Neural progenitor cell (in vitro differentiated cells): ENCODE data around the gene KCTD4. TPM values are rescaled to one million over a fixed set of nuclear protein-coding genes. Genes with fewer than 3 reads are reported as not detected.
A peak's percentile ranks its signal among the peaks of the same experiment; 100 is the strongest.

ENCODE experiments used
- DNase-seq: peaks from one replicate; pipeline ENCODE4 v3.0.0-alpha.2; 2016; ENCODE audit warnings: low spot score
- H2AFZ ChIP-seq: fragments of 200-600 bp; sonication (generic); replicated peaks from 2 replicates; pipeline ENCODE4 v1.6.1; 2016; ENCODE audit warnings: antibody characterized with exemption
- H3F3A ChIP-seq: fragments of 200-600 bp; sonication (generic); 2 replicates; pipeline ENCODE4 v1.6.1; 2016; ENCODE audit warnings: antibody characterized with exemption, low read depth
- H3K27ac ChIP-seq: fragments of 200-600 bp; sonication (generic); 2 replicates; pipeline ENCODE4 v1.5.1; 2016; ENCODE audit warnings: mild to moderate bottlenecking
- H3K27me3 ChIP-seq: fragments of 200-600 bp; sonication (generic); 2 replicates; pipeline ENCODE4 v1.6.1; 2016; ENCODE audit warnings: mild to moderate bottlenecking, moderate library complexity
- H3K36me3 ChIP-seq: fragments of 200-600 bp; sonication (generic); 2 replicates; pipeline ENCODE4 v1.5.1; 2016
- H3K4me1 ChIP-seq: fragments of 200-600 bp; sonication (generic); 2 replicates; pipeline ENCODE4 v1.6.1; 2016; ENCODE audit warnings: mixed run types
- H3K4me2 ChIP-seq: fragments of 200-600 bp; sonication (generic); 2 replicates; pipeline ENCODE4 v1.6.1; 2016
- H3K4me3 ChIP-seq: fragments of 200-600 bp; sonication (generic); 2 replicates; pipeline ENCODE4 v1.5.1; 2016
- H3K79me2 ChIP-seq: fragments of 200-600 bp; sonication (generic); 2 replicates; pipeline ENCODE4 v1.6.1; 2016; ENCODE audit warnings: low read depth
- H3K9ac ChIP-seq: fragments of 200-600 bp; sonication (generic); 2 replicates; pipeline ENCODE4 v1.6.1; 2016
- H3K9me3 ChIP-seq: fragments of 200-600 bp; sonication (generic); 2 replicates; pipeline ENCODE4 v1.5.1; 2016; ENCODE audit warnings: low read depth
- H4K20me1 ChIP-seq: fragments of 200-600 bp; sonication (generic); 2 replicates; pipeline ENCODE4 v1.6.1; 2016; ENCODE audit warnings: low read depth
- H3K27ac Mint-ChIP-seq: 3 replicates; pipeline ENCODE4 v1.8.0; 2021; ENCODE audit warnings: mixed read lengths
- H3K27me3 Mint-ChIP-seq: 2 replicates; pipeline ENCODE4 v1.8.0; 2022; ENCODE audit warnings: low read depth, mild to moderate bottlenecking, inconsistent platforms, moderate library complexity, mixed read lengths; ENCODE audit not compliant: insufficient read depth
- H3K36me3 Mint-ChIP-seq: 3 replicates; pipeline ENCODE4 v1.8.0; 2021; ENCODE audit warnings: mixed read lengths
- H3K4me1 Mint-ChIP-seq: 3 replicates; pipeline ENCODE4 v1.8.0; 2021; ENCODE audit warnings: mixed read lengths
- H3K4me3 Mint-ChIP-seq: 3 replicates; pipeline ENCODE4 v1.8.0; 2021; ENCODE audit warnings: mild to moderate bottlenecking, moderate library complexity, mixed read lengths
- H3K9me3 Mint-ChIP-seq: 3 replicates; pipeline ENCODE4 v1.8.0; 2020; ENCODE audit warnings: mixed read lengths
- CTCF ChIP-seq: fragments of 200-600 bp; sonication (generic); IDR thresholded peaks from 2 replicates; pipeline ENCODE4 v1.5.1; 2017; ENCODE audit warnings: antibody characterized with exemption, mild to moderate bottlenecking
- EZH2 ChIP-seq: fragments of 200-600 bp; sonication (generic); IDR thresholded peaks from 2 replicates; pipeline ENCODE4 v1.6.1; 2017; ENCODE audit warnings: antibody characterized with exemption, mild to moderate bottlenecking, moderate library complexity
- EZH2phosphoT487 ChIP-seq: fragments of 200-600 bp; sonication (generic); IDR thresholded peaks from 2 replicates; pipeline ENCODE4 v1.6.1; 2017; ENCODE audit warnings: antibody characterized with exemption
- total RNA-seq: library from RNA; depleted of rRNA; stranded (reverse); fragments of >200 nt; gene quantifications from 2 replicates; pipeline ENCODE4 v1.2.3, GENCODE V29; 2015; ENCODE audit warnings: low replicate concordance

Gene KCTD4
- total RNA-seq, 1 donor from 2014 or later: not detected

GRCh38 chr13:45180303-45180702 lies 20.5 kb downstream of the KCTD4 start:
- no peak overlapping the region for H3K4me3 ChIP-seq
- H4K20me1 ChIP-seq: no peaks in the 10 kb centered on the region
- Mint-ChIP-seq H3K27ac (no peak overlapping the region), H3K36me3 (peaks cover 6% of the 10 kb centered on the region), H3K27me3 (peaks cover 3% of the 10 kb centered on the region), H3K4me1 (no peaks in the 10 kb centered on the region), H3K9me3 (no peaks in the 10 kb centered on the region), H3K4me3 (no peak overlapping the region)
- H3K4me1 ChIP-seq: no peaks in the 10 kb centered on the region
- no peak overlapping the region for H3K4me2 ChIP-seq
- H3K79me2 ChIP-seq: peaks cover 28% of the 10 kb centered on the region
- H2AFZ ChIP-seq: no peak overlapping the region
- H3F3A ChIP-seq: no peaks in the 10 kb centered on the region
- no peak for DNase-seq
- no peak overlapping the region for H3K9ac ChIP-seq
- no peaks in the 10 kb centered on the region for H3K9me3 ChIP-seq
- H3K27me3 ChIP-seq: no peaks in the 10 kb centered on the region
- H3K36me3 ChIP-seq: peaks cover 3% of the 10 kb centered on the region
- H3K27ac ChIP-seq: no peak overlapping the region
- TF ChIP-seq EZH2phosphoT487 (no peak), CTCF (no peak), EZH2 (no peak)

GRCh38 chr13:45179428-45179827 lies 21.4 kb downstream of the KCTD4 start:
- H3K27me3 Mint-ChIP-seq: no peaks in the 10 kb centered on the region
- no peak for DNase-seq
- H3K27ac ChIP-seq: no peak overlapping the region
- H3K36me3 Mint-ChIP-seq: peaks cover 6% of the 10 kb centered on the region
- no peak overlapping the region for H3K4me2 ChIP-seq
- no peak overlapping the region for H3K27ac Mint-ChIP-seq
- no peak overlapping the region for H2AFZ ChIP-seq
- H3K9me3 ChIP-seq: no peaks in the 10 kb centered on the region
- H3K4me3 ChIP-seq: no peak overlapping the region
- peaks cover 25% of the 10 kb centered on the region for H3K79me2 ChIP-seq
- no peaks in the 10 kb centered on the region for H3K27me3 ChIP-seq
- no peaks in the 10 kb centered on the region for H3K4me1 Mint-ChIP-seq
- H4K20me1 ChIP-seq: no peaks in the 10 kb centered on the region
- H3K9ac ChIP-seq: no peak overlapping the region
- no peak overlapping the region for H3K4me3 Mint-ChIP-seq
- H3K36me3 ChIP-seq: no peaks in the 10 kb centered on the region
- no peaks in the 10 kb centered on the region for H3F3A ChIP-seq
- TF ChIP-seq CTCF: no peak
- TF ChIP-seq EZH2phosphoT487: no peak
- no peak for TF ChIP-seq EZH2
- H3K9me3 Mint-ChIP-seq: no peaks in the 10 kb centered on the region
- H3K4me1 ChIP-seq: no peaks in the 10 kb centered on the region

GRCh38 chr13:45178349-45179162 lies 22.3 kb downstream of the KCTD4 start:
- Histone ChIP-seq H3K9ac (no peak overlapping the region), H3K4me2 (no peak overlapping the region), H3F3A (no peaks in the 10 kb centered on the region), H3K36me3 (no peaks in the 10 kb centered on the region), H3K4me1 (no peaks in the 10 kb centered on the region), H3K4me3 (no peak overlapping the region), H3K9me3 (no peaks in the 10 kb centered on the region), H3K79me2 (peaks cover 25% of the 10 kb centered on the region), H4K20me1 (no peaks in the 10 kb centered on the region), H3K27ac (no peak overlapping the region), H3K27me3 (no peaks in the 10 kb centered on the region), H2AFZ (no peak overlapping the region)
- no peak for DNase-seq
- Mint-ChIP-seq H3K36me3 (peaks cover 4% of the 10 kb centered on the region), H3K9me3 (no peaks in the 10 kb centered on the region), H3K4me3 (no peak overlapping the region), H3K27ac (peak overlapping the region; percentile 31), H3K27me3 (no peaks in the 10 kb centered on the region), H3K4me1 (no peaks in the 10 kb centered on the region)
- TF ChIP-seq CTCF (no peak), EZH2phosphoT487 (no peak), EZH2 (no peak)
